ENCODE data around the gene C17orf100. TPM values are rescaled to one million over a fixed set of nuclear protein-coding genes. Genes with fewer than 3 reads are reported as not detected.
"Not testable (repeated sequence)": the region's sequence is repeated elsewhere in the genome, so short reads cannot be mapped to it uniquely, and the experiment has no call there.

C17orf100 gene
- total RNA-seq, 1 experiment from 2014 or later: 0.70 TPM

DNA sequence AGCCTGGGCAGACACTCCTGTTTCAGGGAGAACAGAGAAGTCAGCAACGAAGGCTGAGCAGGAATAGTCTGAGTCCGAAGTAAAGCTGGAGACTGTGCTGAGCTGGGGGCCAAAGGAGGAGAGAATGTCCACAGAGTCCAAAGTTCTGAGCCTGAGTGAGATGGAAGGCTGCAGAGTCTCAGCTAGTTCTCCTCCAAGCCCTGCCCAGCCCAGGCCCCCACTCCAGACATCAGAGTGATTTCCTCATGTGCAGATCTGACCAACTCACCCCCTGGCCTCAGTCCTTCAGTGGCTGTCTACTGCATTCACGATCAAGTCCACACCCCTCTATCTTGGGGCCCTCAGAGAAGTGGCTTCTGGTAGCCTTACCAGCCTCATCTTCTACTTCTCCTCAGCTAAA, 40.0 kb downstream of the C17orf100 start:
- Mint-ChIP-seq H3K9me3 (no peaks in the 10 kb centered on the region), H3K36me3 (ENCODE audit: insufficient read depth in 1 of 3, low read depth in 3 of 3) (no peaks in the 10 kb centered on the region), H3K4me3 (no peak overlapping the region), H3K27me3 (ENCODE audit: low read depth) (peaks cover 19% of the 10 kb centered on the region), H3K4me1 (no peaks in the 10 kb centered on the region), H3K27ac (no peak overlapping the region; a peak in 1 of 7 replicates)
- H3K4me1 ChIP-seq (ENCODE audit: insufficient read depth, low read length): no peaks in the 10 kb centered on the region
- H4K8ac ChIP-seq (replicated peaks; ENCODE audit: insufficient read length, low read depth, low read length): no peak overlapping the region
- H3K4ac ChIP-seq (ENCODE audit: low read depth, low read length): no peak overlapping the region
- no peak overlapping the region for H2AK5ac ChIP-seq (ENCODE audit: insufficient read length, low read length)
- no peak overlapping the region for H3T11ph ChIP-seq (ENCODE audit: low read length)
- no peak for DNase-seq
- TF ChIP-seq, protein P1, sequence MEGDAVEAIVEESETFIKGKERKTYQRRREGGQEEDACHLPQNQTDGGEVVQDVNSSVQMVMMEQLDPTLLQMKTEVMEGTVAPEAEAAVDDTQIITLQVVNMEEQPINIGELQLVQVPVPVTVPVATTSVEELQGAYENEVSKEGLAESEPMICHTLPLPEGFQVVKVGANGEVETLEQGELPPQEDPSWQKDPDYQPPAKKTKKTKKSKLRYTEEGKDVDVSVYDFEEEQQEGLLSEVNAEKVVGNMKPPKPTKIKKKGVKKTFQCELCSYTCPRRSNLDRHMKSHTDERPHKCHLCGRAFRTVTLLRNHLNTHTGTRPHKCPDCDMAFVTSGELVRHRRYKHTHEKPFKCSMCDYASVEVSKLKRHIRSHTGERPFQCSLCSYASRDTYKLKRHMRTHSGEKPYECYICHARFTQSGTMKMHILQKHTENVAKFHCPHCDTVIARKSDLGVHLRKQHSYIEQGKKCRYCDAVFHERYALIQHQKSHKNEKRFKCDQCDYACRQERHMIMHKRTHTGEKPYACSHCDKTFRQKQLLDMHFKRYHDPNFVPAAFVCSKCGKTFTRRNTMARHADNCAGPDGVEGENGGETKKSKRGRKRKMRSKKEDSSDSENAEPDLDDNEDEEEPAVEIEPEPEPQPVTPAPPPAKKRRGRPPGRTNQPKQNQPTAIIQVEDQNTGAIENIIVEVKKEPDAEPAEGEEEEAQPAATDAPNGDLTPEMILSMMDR (conservative IDR thresholded peaks at IDR 0.05): no peak
- H3K18ac ChIP-seq (ENCODE audit: insufficient read length, low read depth, low read length): no peak overlapping the region
- no peak overlapping the region for H2BK12ac ChIP-seq (ENCODE audit: insufficient read length, low read depth, low read length)
- H2BK5ac ChIP-seq (ENCODE audit: insufficient read length, low read length): no peak overlapping the region
- H4K91ac ChIP-seq (ENCODE audit: insufficient read length, low read depth, low read length): no peak overlapping the region
- no peak overlapping the region for H4K5ac ChIP-seq (ENCODE audit: insufficient read length, low read depth, low read length)
- no peak overlapping the region for H3K14ac ChIP-seq (ENCODE audit: insufficient read depth, low read length)
- no peak overlapping the region for H2BK15ac ChIP-seq (ENCODE audit: low read depth, low read length)
- H3K79me2 ChIP-seq (ENCODE audit: insufficient read depth, low read length): no peaks in the 10 kb centered on the region
- H3K27me3 ChIP-seq (ENCODE audit: insufficient read depth, low read length): no peaks in the 10 kb centered on the region
- no peaks in the 10 kb centered on the region for H4K20me1 ChIP-seq (ENCODE audit: control insufficient read depth, insufficient read depth, insufficient read length)
- no peak overlapping the region for H2BK120ac ChIP-seq (ENCODE audit: low read depth, low read length, poor library complexity, severe bottlenecking)
- no peaks in the 10 kb centered on the region for H3K9me3 ChIP-seq (ENCODE audit: control insufficient read depth, low read depth, low read length)
- no peak overlapping the region for H3K4me2 ChIP-seq (ENCODE audit: insufficient read depth, insufficient read length, low read length)
- no peaks in the 10 kb centered on the region for H3K79me1 ChIP-seq (ENCODE audit: insufficient read depth, low read depth, low read length, poor library complexity, severe bottlenecking)
- no peak overlapping the region for H3K9ac ChIP-seq (ENCODE audit: extremely low read depth, insufficient read length, low read length)
- H3K56ac ChIP-seq (ENCODE audit: insufficient read length, low read depth, low read length): no peak overlapping the region
- no peak overlapping the region for H2BK20ac ChIP-seq (ENCODE audit: low read depth, low read length, poor library complexity, severe bottlenecking)
- WGBS (ENCODE audit: extremely low coverage, insufficient read length, low lambda C conversion rate): no CpG with 5 or more reads among the region's 3 CpGs
- no peak overlapping the region for H3K27ac ChIP-seq (ENCODE audit: insufficient read length, low read depth, low read length)
- H2AFZ ChIP-seq (ENCODE audit: low read length): no peak overlapping the region
- H3K23me2 ChIP-seq (ENCODE audit: insufficient read length, low read depth, low read length, poor library complexity, severe bottlenecking): no peaks in the 10 kb centered on the region
- H3K23ac ChIP-seq (ENCODE audit: insufficient read length, low read depth, low read length): no peak overlapping the region

- not testable (repeated sequence) for H4K91ac ChIP-seq (ENCODE audit: insufficient read length, low read depth, low read length); H3K4me2 ChIP-seq (ENCODE audit: insufficient read depth, insufficient read length, low read length); H3K27ac ChIP-seq (ENCODE audit: insufficient read length, low read depth, low read length); H2BK12ac ChIP-seq (ENCODE audit: insufficient read length, low read depth, low read length); H4K5ac ChIP-seq (ENCODE audit: insufficient read length, low read depth, low read length); H3K23ac ChIP-seq (ENCODE audit: insufficient read length, low read depth, low read length); H3K27me3 ChIP-seq (ENCODE audit: insufficient read depth, low read length); H3K14ac ChIP-seq (ENCODE audit: insufficient read depth, low read length); H3K4me1 Mint-ChIP-seq; H3K27ac Mint-ChIP-seq; H3T11ph ChIP-seq (ENCODE audit: low read length); H2BK15ac ChIP-seq (ENCODE audit: low read depth, low read length); H2BK20ac ChIP-seq (ENCODE audit: low read depth, low read length, poor library complexity, severe bottlenecking); H3K18ac ChIP-seq (ENCODE audit: insufficient read length, low read depth, low read length); H2AFZ ChIP-seq (ENCODE audit: low read length); H3K4me1 ChIP-seq (ENCODE audit: insufficient read depth, low read length); H3K23me2 ChIP-seq (ENCODE audit: insufficient read length, low read depth, low read length, poor library complexity, severe bottlenecking); H2BK120ac ChIP-seq (ENCODE audit: low read depth, low read length, poor library complexity, severe bottlenecking); H3K79me1 ChIP-seq (ENCODE audit: insufficient read depth, low read depth, low read length, poor library complexity, severe bottlenecking); H2BK5ac ChIP-seq (ENCODE audit: insufficient read length, low read length); H3K9me3 ChIP-seq (ENCODE audit: control insufficient read depth, low read depth, low read length); H3K4ac ChIP-seq (ENCODE audit: low read depth, low read length); H4K20me1 ChIP-seq (ENCODE audit: control insufficient read depth, insufficient read depth, insufficient read length); DNase-seq; H3K56ac ChIP-seq (ENCODE audit: insufficient read length, low read depth, low read length); H3K9me3 Mint-ChIP-seq; H3K4me3 Mint-ChIP-seq; H4K8ac ChIP-seq (replicated peaks; ENCODE audit: insufficient read length, low read depth, low read length); H3K79me2 ChIP-seq (ENCODE audit: insufficient read depth, low read length); H3K36me3 Mint-ChIP-seq (ENCODE audit: insufficient read depth in 1 of 3, low read depth in 3 of 3); H3K9ac ChIP-seq (ENCODE audit: extremely low read depth, insufficient read length, low read length); H2AK5ac ChIP-seq (ENCODE audit: insufficient read length, low read length)
- H3K27me3 Mint-ChIP-seq (ENCODE audit: low read depth): peaks cover 19% of the 10 kb centered on the region
- no CpG with 5 or more reads among the region's 6 CpGs for WGBS (ENCODE audit: extremely low coverage, insufficient read length, low lambda C conversion rate)
Observed at GRCh38 chr17:6691958-6692357, 40.4 kb downstream of the C17orf100 start.

All from H9 (cell line).